Gastrocnemius medialis (tissue), 4 donors: ENCODE data around the gene ATXN10. TPM values are rescaled to one million over a fixed set of nuclear protein-coding genes. Genes with fewer than 3 reads are reported as not detected.

Experiments used
- ATAC-seq, 2 donors: fragments of 150-250 bp; one replicate each; pipeline ENCODE4 v1.9.1; 2016
- DNase-seq, 2 donors: peaks; one replicate each; pipeline ENCODE4 v3.0.0-alpha.2; 2019
- H3K27ac ChIP-seq, 4 donors: fragments of 200-600 bp; sonication (generic); 1 replicate in 1 of 4; 2 replicates in 3 of 4; pipeline ENCODE4 v1.5.1; 2016 to 2018; ENCODE audit warnings: mild to moderate bottlenecking in 2 of 4, moderate library complexity in 1 of 4
- H3K27me3 ChIP-seq, 3 donors: fragments of 200-600 bp; sonication (generic) in 2 of 3; 1 replicate in 1 of 3; 2 replicates in 2 of 3; pipeline versions ENCODE4 v1.5.1 to v1.6.0; 2016 to 2019; ENCODE audit warnings: mild to moderate bottlenecking in 1 of 3, moderate library complexity in 1 of 3
- H3K36me3 ChIP-seq, 2 donors: fragments of 200-600 bp; sonication (generic) in 1 of 2; one replicate each; pipeline ENCODE4 v1.5.1; 2017 to 2018
- H3K4me1 ChIP-seq, 2 donors: fragments of 200-600 bp; sonication (generic) in 1 of 2; one replicate each; pipeline ENCODE4 v1.5.1; 2016 to 2017; ENCODE audit warnings: mild to moderate bottlenecking in 2 of 2
- H3K4me3 ChIP-seq, 4 donors: fragments of 200-600 bp; sonication (generic) in 3 of 4; 1 replicate in 1 of 4; 2 replicates in 3 of 4; pipeline ENCODE4 v1.5.1; 2016 to 2019; ENCODE audit warnings: mild to moderate bottlenecking in 2 of 4
- H3K9me3 ChIP-seq, 3 donors: fragments of 200-600 bp; sonication (generic) in 2 of 3; 1 replicate in 1 of 3; 2 replicates in 2 of 3; pipeline ENCODE4 v1.5.1; 2016 to 2019
- CTCF ChIP-seq, 5 experiments: fragments of 450-650 bp in 3 of 5; fragments of 200-600 bp in 2 of 5; sonication (generic) in 2 of 5; IDR thresholded peaks in 4 of 5; conservative IDR thresholded peaks in 1 of 5; 1 replicate in 4 of 5; 2 replicates in 1 of 5; pipeline ENCODE4 v1.5.1; 2016 to 2019; ENCODE audit warnings: antibody characterized with exemption in 5 of 5, mild to moderate bottlenecking in 3 of 5, moderate library complexity in 3 of 5
- POLR2A ChIP-seq, 2 donors: fragments of 450-650 bp; IDR thresholded peaks; one replicate each; pipeline ENCODE4 v1.6.1; 2017; ENCODE audit warnings: antibody characterized with exemption in 2 of 2, mild to moderate bottlenecking in 2 of 2, moderate library complexity in 2 of 2
- in situ Hi-C, 4 donors: fragments of 200-750 bp; cut with MboI; loops; one replicate each; pipeline versions ENCODE4 v1.15.0 to v1.8.0; 2017; ENCODE audit warnings: low sequenced_read_pairs in 4 of 4
- intact Hi-C: fragments of 100-400 bp; cut with DNase I; formaldehyde crosslinking; loops from one replicate; pipeline ENCODE4 v1.15.1; 2023; ENCODE audit warnings: low total_unique reads
- total RNA-seq, 4 donors: library from RNA; depleted of rRNA; stranded (reverse); fragments of >200 nt; gene quantifications; one replicate each; pipeline versions ENCODE4 v1.1.0 to v1.2.3, GENCODE V29; 2016

ATXN10 gene
- total RNA-seq, 4 donors from 2014 or later = 52.9 to 98.9 (median 78.5) TPM

GRCh38 chr22:45864959-45865476, 193.4 kb downstream of the ATXN10 start:
- no peaks in the 10 kb centered on the region for H3K36me3 ChIP-seq
- H3K27me3 ChIP-seq = peaks cover 31 to 37% (median 34%) of the 10 kb centered on the region in 3 donors
- H3K9me3 ChIP-seq = no peaks in the 10 kb centered on the region
- in situ Hi-C loops = loop anchor here in 1 of 4 donors (25.0 kb wide), 1 partner anchor 228 kb away; no protein-coding TSS in a partner anchor
- no peak overlapping the region for H3K4me3 ChIP-seq
- no peak for TF ChIP-seq CTCF (IDR thresholded peaks at IDR 0.05 in 4 of 5, conservative IDR thresholded peaks at IDR 0.05 in 1 of 5)
- no peak for TF ChIP-seq POLR2A (IDR thresholded peaks at IDR 0.05)
- H3K4me1 ChIP-seq = peaks cover 0 to 9% of the 10 kb centered on the region in 2 donors
- intact Hi-C loops = loop anchor here (5.0 kb wide), 1 partner anchor 288 kb away; no protein-coding TSS in a partner anchor
- DNase-seq (no peak), ATAC-seq (no peak)
- H3K27ac ChIP-seq = no peak overlapping the region

- Histone ChIP-seq H3K4me1 (peaks cover 0 to 9% of the 10 kb centered on the region in 2 donors), H3K27me3 (peaks cover 31 to 37% (median 36%) of the 10 kb centered on the region in 3 donors), H3K4me3 (no peak overlapping the region), H3K36me3 (no peaks in the 10 kb centered on the region), H3K27ac (no peak overlapping the region), H3K9me3 (no peaks in the 10 kb centered on the region)
- in situ Hi-C loops (loop anchor here in 1 of 4 donors (25.0 kb wide), 1 partner anchor 228 kb away; no protein-coding TSS in a partner anchor), intact Hi-C loops (loop anchor here (2.0 kb wide), 1 partner anchor 221 kb away; no protein-coding TSS in a partner anchor)
- ATAC-seq (no peak), DNase-seq (no peak)
- TF ChIP-seq CTCF (IDR thresholded peaks at IDR 0.05 in 4 of 5, conservative IDR thresholded peaks at IDR 0.05 in 1 of 5) = no peak
- no peak for TF ChIP-seq POLR2A (IDR thresholded peaks at IDR 0.05)
Observed at GRCh38 chr22:45865561-45866125, 194.0 kb downstream of the ATXN10 start.

- Histone ChIP-seq H3K36me3 (no peaks in the 10 kb centered on the region), H3K27ac (no peak overlapping the region), H3K4me1 (peaks cover 0 to 9% of the 10 kb centered on the region in 2 donors), H3K9me3 (no peaks in the 10 kb centered on the region), H3K27me3 (peaks cover 31 to 37% (median 36%) of the 10 kb centered on the region in 3 donors), H3K4me3 (no peak overlapping the region)
- ATAC-seq (no peak), DNase-seq (no peak)
- intact Hi-C loops = loop anchor here (2.0 kb wide), 1 partner anchor 221 kb away; no protein-coding TSS in a partner anchor
- in situ Hi-C loops = loop anchor here in 1 of 4 donors (25.0 kb wide), 1 partner anchor 229 kb away; no protein-coding TSS in a partner anchor
- TF ChIP-seq CTCF (IDR thresholded peaks at IDR 0.05 in 4 of 5, conservative IDR thresholded peaks at IDR 0.05 in 1 of 5) (no peak), POLR2A (IDR thresholded peaks at IDR 0.05) (no peak)
Observed at GRCh38 chr22:45866126-45866645, 194.6 kb downstream of the ATXN10 start.

GRCh38 chr22:45866646-45867117, 195.0 kb downstream of the ATXN10 start:
- in situ Hi-C loops (loop anchor here in 1 of 4 donors (25.0 kb wide), 1 partner anchor 229 kb away; no protein-coding TSS in a partner anchor), intact Hi-C loops (loop anchor here (2.0 kb wide), 1 partner anchor 222 kb away; no protein-coding TSS in a partner anchor)
- H3K4me3 ChIP-seq = peak overlapping the region in 3 of 4 donors; percentile 12 to 43 (median 25)
- peaks cover 31 to 37% (median 36%) of the 10 kb centered on the region in 3 donors for H3K27me3 ChIP-seq
- H3K4me1 ChIP-seq = peaks cover 0 to 9% of the 10 kb centered on the region in 2 donors
- H3K36me3 ChIP-seq = no peaks in the 10 kb centered on the region
- no peaks in the 10 kb centered on the region for H3K9me3 ChIP-seq
- ATAC-seq (no peak), DNase-seq (no peak)
- TF ChIP-seq CTCF (IDR thresholded peaks at IDR 0.05 in 4 of 5, conservative IDR thresholded peaks at IDR 0.05 in 1 of 5) (no peak), POLR2A (IDR thresholded peaks at IDR 0.05) (no peak)
- H3K27ac ChIP-seq = no peak overlapping the region
